PFSK-1 (cell line): ENCODE measurements around the gene GNS.

Source experiments
- POLR2AphosphoS5 ChIP-seq: IDR thresholded peaks from 2 replicates; pipeline ENCODE4 v1.6.1; 2012; ENCODE audit warnings: low read depth, mild to moderate bottlenecking, control low read depth, low read length, moderate library complexity
- TF ChIP-seq, protein P1 (sequence below), 2 experiments: IDR thresholded peaks; 2 replicates each; pipeline versions ENCODE4 v1.6.1 to v1.8.0; 2011 to 2012; ENCODE audit warnings: low read depth in 2 of 2, low read length in 2 of 2, control low read depth in 1 of 2, inconsistent platforms in 1 of 2, mild to moderate bottlenecking in 1 of 2, moderate library complexity in 1 of 2; ENCODE audit not compliant: insufficient read depth in 1 of 2

GRCh38 chr12:64753427-64753826 is 5.8 kb downstream of the GNS start:
- TF ChIP-seq, protein P1, sequence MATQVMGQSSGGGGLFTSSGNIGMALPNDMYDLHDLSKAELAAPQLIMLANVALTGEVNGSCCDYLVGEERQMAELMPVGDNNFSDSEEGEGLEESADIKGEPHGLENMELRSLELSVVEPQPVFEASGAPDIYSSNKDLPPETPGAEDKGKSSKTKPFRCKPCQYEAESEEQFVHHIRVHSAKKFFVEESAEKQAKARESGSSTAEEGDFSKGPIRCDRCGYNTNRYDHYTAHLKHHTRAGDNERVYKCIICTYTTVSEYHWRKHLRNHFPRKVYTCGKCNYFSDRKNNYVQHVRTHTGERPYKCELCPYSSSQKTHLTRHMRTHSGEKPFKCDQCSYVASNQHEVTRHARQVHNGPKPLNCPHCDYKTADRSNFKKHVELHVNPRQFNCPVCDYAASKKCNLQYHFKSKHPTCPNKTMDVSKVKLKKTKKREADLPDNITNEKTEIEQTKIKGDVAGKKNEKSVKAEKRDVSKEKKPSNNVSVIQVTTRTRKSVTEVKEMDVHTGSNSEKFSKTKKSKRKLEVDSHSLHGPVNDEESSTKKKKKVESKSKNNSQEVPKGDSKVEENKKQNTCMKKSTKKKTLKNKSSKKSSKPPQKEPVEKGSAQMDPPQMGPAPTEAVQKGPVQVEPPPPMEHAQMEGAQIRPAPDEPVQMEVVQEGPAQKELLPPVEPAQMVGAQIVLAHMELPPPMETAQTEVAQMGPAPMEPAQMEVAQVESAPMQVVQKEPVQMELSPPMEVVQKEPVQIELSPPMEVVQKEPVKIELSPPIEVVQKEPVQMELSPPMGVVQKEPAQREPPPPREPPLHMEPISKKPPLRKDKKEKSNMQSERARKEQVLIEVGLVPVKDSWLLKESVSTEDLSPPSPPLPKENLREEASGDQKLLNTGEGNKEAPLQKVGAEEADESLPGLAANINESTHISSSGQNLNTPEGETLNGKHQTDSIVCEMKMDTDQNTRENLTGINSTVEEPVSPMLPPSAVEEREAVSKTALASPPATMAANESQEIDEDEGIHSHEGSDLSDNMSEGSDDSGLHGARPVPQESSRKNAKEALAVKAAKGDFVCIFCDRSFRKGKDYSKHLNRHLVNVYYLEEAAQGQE (IDR thresholded peaks at IDR 0.05; ENCODE audit: insufficient read depth in 1 of 2, low read depth in 2 of 2, low read length in 2 of 2) = no peak
- TF ChIP-seq POLR2AphosphoS5 = no peak
